Measurements from ENCODE around the gene ZNF652. TPM values are rescaled to one million over a fixed set of nuclear protein-coding genes. Genes with fewer than 3 reads are reported as not detected.
A peak's percentile ranks its signal among the peaks of the same experiment; 100 is the strongest.

Gene ZNF652
- 10 to 100 TPM; 37.7 to 48.9 TPM for total RNA-seq
- 10 to 100 TPM in 1 of 2 donors, 1 to 10 TPM in 1; 6.8 to 37.9 TPM for polyA plus RNA-seq
- long read RNA-seq, donor 1, full-length matches to known transcripts, result 4 of 4 reads
- long read RNA-seq, donor 1, partial matches to known transcripts, result 0 of 4 reads
- long read RNA-seq, donor 1, other reads (novel, unspliced or antisense), result 0 of 4 reads
- long read RNA-seq, donor 2, result 0 reads
- long read RNA-seq, donor 3, result 0 reads
- long read RNA-seq, donor 4, result 0 reads
- long read RNA-seq, donor 5, full-length matches to known transcripts, result 1 of 6 reads
- long read RNA-seq, donor 5, partial matches to known transcripts, result 5 of 6 reads
- long read RNA-seq, donor 5, other reads (novel, unspliced or antisense), result 0 of 6 reads

- 0 to 1% methylated on average over 46 to 105 of the region's 106 CpGs for WGBS, 2 donors
- DNase-seq (peak; percentile 93 to 96 (median 95)), ATAC-seq (ENCODE audit: insufficient read depth, low FRiP score) (peak; percentile 92)
- Histone ChIP-seq H3K27me3 (ENCODE audit: control insufficient read depth in 3 of 3, insufficient read depth in 3 of 3, low read length in 2 of 3) (no peaks in the 10 kb centered on the region), H3K27ac (ENCODE audit: low read depth in 1 of 2, low read length in 1 of 2) (peak within 1 kb of the TSS; percentile 94), H3K4me3 (peak within 1 kb of the TSS; percentile 89), H3K9me3 (ENCODE audit: control insufficient read depth in 4 of 4, insufficient read depth in 3 of 4, low read length in 3 of 4) (no peaks in the 10 kb centered on the region), H3K4me1 (ENCODE audit: control insufficient read depth in 5 of 5, insufficient read depth in 5 of 5, low read length in 5 of 5) (peaks cover 7 to 35% (median 24%) of the 10 kb centered on the region in 5 donors), H3K9ac (ENCODE audit: insufficient read depth in 1 of 2, low read length in 2 of 2) (peak within 1 kb of the TSS; percentile 72 to 73), H3K36me3 (ENCODE audit: control insufficient read depth in 4 of 4, insufficient read depth in 4 of 4, low read length in 4 of 4) (no peaks in the 10 kb centered on the region)
- no peak for TF ChIP-seq CTCF (IDR thresholded peaks at IDR 0.05; ENCODE audit: control extremely low read depth, extremely low read depth)
These were observed at the start of gene ZNF652 for GRCh38 chr17:49361902-49362722. ZNF652 (minus strand) TSS chr17:49362250; CDS start chr17:49317725, 44,525 bp downstream.

- peaks cover 45 to 63% (median 56%) of the 10 kb centered on the region in 4 donors for H3K36me3 ChIP-seq (ENCODE audit: control insufficient read depth in 4 of 4, insufficient read depth in 4 of 4, low read length in 4 of 4)
- no peaks in the 10 kb centered on the region for H3K9me3 ChIP-seq (ENCODE audit: control insufficient read depth in 4 of 4, insufficient read depth in 3 of 4, low read length in 3 of 4)
- no peak for TF ChIP-seq CTCF (IDR thresholded peaks at IDR 0.05; ENCODE audit: control extremely low read depth, extremely low read depth)
- no peaks in the 10 kb centered on the region for H3K27me3 ChIP-seq (ENCODE audit: control insufficient read depth in 3 of 3, insufficient read depth in 3 of 3, low read length in 2 of 3)
- H3K27ac ChIP-seq (ENCODE audit: low read depth in 1 of 2, low read length in 1 of 2), result no peak overlapping the region
- H3K9ac ChIP-seq (ENCODE audit: insufficient read depth in 1 of 2, low read length in 2 of 2), result no peak overlapping the region
- H3K4me1 ChIP-seq (ENCODE audit: control insufficient read depth in 5 of 5, insufficient read depth in 5 of 5, low read length in 5 of 5), result peaks cover 0 to 10% (median 3%) of the 10 kb centered on the region in 5 donors
- ATAC-seq (ENCODE audit: insufficient read depth, low FRiP score), result no peak
- H3K4me3 ChIP-seq, result no peak overlapping the region
- WGBS, 2 donors, result 69 to 85% methylated on average over 14 of the region's 14 CpGs
- DNase-seq, result no peak
These were observed 47.0 kb upstream of the ZNF652 start for GRCh38 chr17:49409066-49409465.

- ATAC-seq (ENCODE audit: insufficient read depth, low FRiP score), result no peak
- peak; percentile 78 to 83 (median 80) for DNase-seq
These were observed 46.0 kb upstream of the ZNF652 start for GRCh38 chr17:49407981-49408501.

More at GRCh38 chr17:49407981-49408501, 46.0 kb upstream of the ZNF652 start:
- H3K36me3 ChIP-seq (ENCODE audit: control insufficient read depth in 4 of 4, insufficient read depth in 4 of 4, low read length in 4 of 4), result peaks cover 45 to 65% (median 57%) of the 10 kb centered on the region in 4 donors
- H3K9ac ChIP-seq (ENCODE audit: insufficient read depth in 1 of 2, low read length in 2 of 2), result no peak overlapping the region
- H3K9me3 ChIP-seq (ENCODE audit: control insufficient read depth in 4 of 4, insufficient read depth in 3 of 4, low read length in 3 of 4), result no peaks in the 10 kb centered on the region
- peak overlapping the region in 1 of 2 donors; percentile 10 for H3K27ac ChIP-seq (ENCODE audit: low read depth in 1 of 2, low read length in 1 of 2)
- H3K4me1 ChIP-seq (ENCODE audit: control insufficient read depth in 5 of 5, insufficient read depth in 5 of 5, low read length in 5 of 5), result peaks cover 0 to 6% (median 0%) of the 10 kb centered on the region in 5 donors
- H3K27me3 ChIP-seq (ENCODE audit: control insufficient read depth in 3 of 3, insufficient read depth in 3 of 3, low read length in 2 of 3), result no peaks in the 10 kb centered on the region
- no peak overlapping the region for H3K4me3 ChIP-seq
- 27 to 28% methylated on average over 9 of the region's 9 CpGs for WGBS, 2 donors
- peak; percentile 59 for TF ChIP-seq CTCF (IDR thresholded peaks at IDR 0.05; ENCODE audit: control extremely low read depth, extremely low read depth)
